Activated CD4-positive, alpha-beta memory T cell treated with anti-CD3 and anti-CD28 coated beads for 36 hours (primary cell): ENCODE measurements around the gene SYT9. TPM values are rescaled to one million over a fixed set of nuclear protein-coding genes. Genes with fewer than 3 reads are reported as not detected.

Source experiments
- CTCF ChIA-PET: fragments of 350-600 bp; sonication (Branson Sonifier 250); formaldehyde crosslinking; loops from one replicate; lab custom pipeline; 2021; ENCODE audit warnings: antibody characterized with exemption, inconsistent platforms; lab: Charles Lee
- POLR2A ChIA-PET: fragments of 350-600 bp; sonication (Branson Sonifier 250); formaldehyde crosslinking; loops from one replicate; lab custom pipeline; 2021; ENCODE audit warnings: antibody characterized with exemption; lab: Charles Lee
- DNase-seq: peaks from one replicate; pipeline ENCODE4 v3.0.0-alpha.2; 2020
- H3K27ac Mint-ChIP-seq: one replicate; pipeline ENCODE4 v1.8.0; 2021; ENCODE audit warnings: mixed read lengths
- H3K27me3 Mint-ChIP-seq: one replicate; pipeline ENCODE4 v1.8.0; 2021; ENCODE audit warnings: mixed read lengths
- H3K36me3 Mint-ChIP-seq: one replicate; pipeline ENCODE4 v1.8.0; 2021; ENCODE audit warnings: mixed read lengths
- H3K4me1 Mint-ChIP-seq: one replicate; pipeline ENCODE4 v1.8.0; 2021; ENCODE audit warnings: low read depth, mixed read lengths
- H3K4me3 Mint-ChIP-seq: one replicate; pipeline ENCODE4 v1.8.0; 2021; ENCODE audit warnings: mild to moderate bottlenecking, mixed read lengths
- H3K9me3 Mint-ChIP-seq: one replicate; pipeline ENCODE4 v1.8.0; 2021; ENCODE audit warnings: mixed read lengths
- intact Hi-C: fragments of 100-400 bp; cut with micrococcal nuclease; formaldehyde crosslinking; loops from one replicate; pipeline ENCODE4 v1.15.1; 2023
- total RNA-seq, 2 experiments: library from RNA; stranded (reverse); gene quantifications; one replicate each; pipeline ENCODE4 v1.2.3, GENCODE V29; 2021

SYT9 gene, protein sequence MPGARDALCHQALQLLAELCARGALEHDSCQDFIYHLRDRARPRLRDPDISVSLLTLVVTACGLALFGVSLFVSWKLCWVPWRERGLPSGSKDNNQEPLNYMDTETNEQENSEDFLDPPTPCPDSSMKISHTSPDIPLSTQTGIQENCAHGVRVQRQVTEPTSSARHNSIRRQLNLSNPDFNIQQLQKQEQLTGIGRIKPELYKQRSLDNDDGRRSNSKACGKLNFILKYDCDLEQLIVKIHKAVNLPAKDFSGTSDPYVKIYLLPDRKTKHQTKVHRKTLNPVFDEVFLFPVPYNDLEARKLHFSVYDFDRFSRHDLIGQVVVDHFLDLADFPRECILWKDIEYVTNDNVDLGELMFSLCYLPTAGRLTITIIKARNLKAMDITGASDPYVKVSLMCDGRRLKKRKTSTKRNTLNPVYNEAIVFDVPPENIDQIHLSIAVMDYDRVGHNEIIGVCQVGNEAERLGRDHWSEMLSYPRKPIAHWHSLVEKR
- not detected for total RNA-seq

- peak; percentile 30 for DNase-seq
- Mint-ChIP-seq H3K9me3 (peaks cover 2% of the 10 kb centered on the region), H3K4me1 (peaks cover 4% of the 10 kb centered on the region), H3K4me3 (no peak within 1 kb of the TSS), H3K36me3 (no peaks in the 10 kb centered on the region), H3K27me3 (peaks cover 47% of the 10 kb centered on the region), H3K27ac (no peak within 1 kb of the TSS)
- CTCF ChIA-PET, result no interaction called here
- intact Hi-C loops, result no loop called here
- POLR2A ChIA-PET, result no interaction called here
Observed at GRCh38 chr11:7251836-7252682, at the start of gene SYT9. Gene SYT9 (plus strand): TSS chr11:7251904. CDS start chr11:7252187, 283 bp downstream.

DNA sequence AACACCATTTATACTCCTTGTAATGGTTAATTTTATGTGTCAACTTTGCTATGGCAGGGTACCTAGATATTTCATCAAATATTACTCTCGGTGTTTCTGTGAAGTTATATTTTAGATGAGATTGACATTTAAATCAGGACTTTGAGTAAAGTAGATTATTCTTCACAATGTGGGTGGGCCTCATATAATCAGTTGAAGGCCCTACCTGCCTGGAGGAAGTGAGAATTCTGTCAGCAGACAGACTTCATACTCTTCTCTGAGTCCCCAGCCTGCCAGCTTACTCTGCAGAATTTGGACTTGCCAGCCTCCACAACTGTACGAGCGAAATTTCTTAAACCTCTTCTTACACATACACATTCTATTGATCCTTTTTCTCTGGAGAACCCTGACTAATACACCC lies 49.3 kb upstream of the SYT9 start:
- Mint-ChIP-seq H3K36me3 (no peaks in the 10 kb centered on the region), H3K27me3 (peaks cover 3% of the 10 kb centered on the region), H3K9me3 (no peaks in the 10 kb centered on the region), H3K4me3 (no peak overlapping the region), H3K27ac (no peak overlapping the region), H3K4me1 (no peaks in the 10 kb centered on the region)
- POLR2A ChIA-PET, result no interaction called here
- no peak for DNase-seq
- intact Hi-C loops, result no loop called here
- CTCF ChIA-PET, result no interaction called here

- Mint-ChIP-seq H3K4me1 (no peaks in the 10 kb centered on the region), H3K27ac (no peak overlapping the region), H3K36me3 (no peaks in the 10 kb centered on the region), H3K4me3 (no peak overlapping the region), H3K9me3 (no peaks in the 10 kb centered on the region), H3K27me3 (peaks cover 3% of the 10 kb centered on the region)
- ChIA-PET CTCF (no interaction called here), POLR2A (no interaction called here)
- DNase-seq, result no peak
- intact Hi-C loops, result no loop called here
Observed at GRCh38 chr11:7204778-7205177, 46.9 kb upstream of the SYT9 start.

DNA sequence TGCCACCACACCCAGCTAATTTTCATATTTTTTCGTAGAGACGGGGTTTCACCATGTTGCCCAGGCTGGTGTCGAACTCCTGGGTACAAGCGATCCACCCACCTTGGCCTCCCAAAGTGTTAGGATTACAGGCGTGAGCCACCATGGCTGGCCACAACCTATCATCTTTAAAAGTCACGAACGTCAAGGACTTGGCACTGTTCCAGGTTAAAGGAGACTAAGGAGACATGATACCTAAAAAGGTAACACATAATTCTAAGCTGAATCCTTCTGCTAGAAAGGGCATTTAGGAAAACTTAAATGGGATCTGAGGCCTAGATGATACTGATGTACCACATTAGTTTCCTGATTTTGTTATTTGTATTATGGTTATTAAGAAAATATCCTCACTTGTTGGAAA lies 43.3 kb upstream of the SYT9 start:
- no peaks in the 10 kb centered on the region for H3K4me1 Mint-ChIP-seq
- no peaks in the 10 kb centered on the region for H3K36me3 Mint-ChIP-seq
- no peak overlapping the region for H3K4me3 Mint-ChIP-seq
- CTCF ChIA-PET, result no interaction called here
- intact Hi-C loops, result no loop called here
- no peak overlapping the region for H3K27ac Mint-ChIP-seq
- DNase-seq, result no peak
- no peaks in the 10 kb centered on the region for H3K9me3 Mint-ChIP-seq
- POLR2A ChIA-PET, result no interaction called here
- peaks cover 6% of the 10 kb centered on the region for H3K27me3 Mint-ChIP-seq

DNA sequence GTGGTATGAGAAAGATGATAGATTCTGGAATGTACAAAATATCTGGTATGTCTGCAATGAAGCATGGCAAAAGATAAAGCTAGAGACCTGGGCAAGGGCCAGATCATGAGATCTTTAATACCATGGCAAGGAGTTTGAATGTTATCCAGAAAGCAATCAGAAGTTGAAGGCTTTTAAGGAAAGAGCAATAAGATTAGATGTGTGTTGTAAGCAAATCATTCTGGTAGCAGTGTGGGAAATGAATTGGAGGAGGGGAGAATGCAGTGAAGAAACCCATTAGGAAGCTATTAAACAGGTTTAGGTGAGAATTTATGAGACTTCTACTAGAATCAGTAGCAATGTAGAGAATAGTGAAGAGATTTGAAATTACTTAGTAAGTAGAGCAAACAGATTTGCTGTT lies 32.2 kb upstream of the SYT9 start:
- DNase-seq, result no peak
- POLR2A ChIA-PET, result no interaction called here
- CTCF ChIA-PET, result no interaction called here
- Mint-ChIP-seq H3K27me3 (peaks cover 8% of the 10 kb centered on the region), H3K27ac (no peak overlapping the region), H3K4me1 (no peaks in the 10 kb centered on the region), H3K4me3 (no peak overlapping the region), H3K9me3 (no peaks in the 10 kb centered on the region), H3K36me3 (no peaks in the 10 kb centered on the region)
- intact Hi-C loops, result no loop called here

DNA sequence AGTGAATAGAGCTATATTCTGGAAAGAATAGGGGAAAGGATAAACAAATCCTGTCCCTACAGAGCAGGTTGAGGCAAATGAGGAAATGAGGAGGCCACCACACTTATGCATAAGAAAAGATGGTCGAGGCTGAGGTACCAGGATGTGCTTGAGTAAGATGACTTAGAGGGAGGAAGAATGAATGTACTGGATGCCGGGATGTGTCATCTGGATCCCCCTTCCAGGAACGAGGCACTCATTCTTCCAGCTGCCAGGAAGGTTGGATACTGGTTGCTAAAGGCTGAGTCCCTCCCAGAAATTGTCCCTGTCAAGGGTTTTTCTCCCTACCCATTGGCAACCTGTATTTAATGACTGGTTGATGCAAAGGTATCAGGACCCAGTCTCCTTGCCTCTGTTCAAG lies 31.1 kb upstream of the SYT9 start:
- intact Hi-C loops, result no loop called here
- no peaks in the 10 kb centered on the region for H3K4me1 Mint-ChIP-seq
- DNase-seq, result no peak
- ChIA-PET CTCF (no interaction called here), POLR2A (no interaction called here)
- H3K4me3 Mint-ChIP-seq, result no peak overlapping the region
- H3K36me3 Mint-ChIP-seq, result no peaks in the 10 kb centered on the region
- H3K27ac Mint-ChIP-seq, result no peak overlapping the region
- peaks cover 12% of the 10 kb centered on the region for H3K27me3 Mint-ChIP-seq
- H3K9me3 Mint-ChIP-seq, result no peaks in the 10 kb centered on the region

DNA sequence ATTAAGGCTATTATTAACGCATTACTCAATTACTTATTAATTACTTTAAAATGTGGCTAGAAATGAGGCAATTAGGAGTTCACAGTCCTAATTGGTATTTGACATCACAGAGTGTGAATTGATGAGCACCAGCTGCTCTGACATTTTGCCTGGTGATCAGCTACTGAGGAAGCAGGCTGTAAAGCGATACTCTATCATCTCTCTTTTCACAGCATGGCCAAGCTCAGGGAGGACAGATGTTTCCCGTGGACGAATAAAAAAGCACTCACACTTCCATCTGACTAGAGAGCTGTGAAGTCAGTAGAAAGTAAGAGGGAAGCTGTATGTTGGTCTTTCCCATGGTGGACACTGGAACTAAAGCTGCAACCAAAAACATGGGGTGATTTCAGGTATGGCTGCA lies 29.1 kb upstream of the SYT9 start:
- ChIA-PET POLR2A (no interaction called here), CTCF (no interaction called here)
- Mint-ChIP-seq H3K27me3 (peaks cover 12% of the 10 kb centered on the region), H3K4me1 (no peaks in the 10 kb centered on the region), H3K9me3 (no peaks in the 10 kb centered on the region), H3K36me3 (no peaks in the 10 kb centered on the region), H3K4me3 (no peak overlapping the region), H3K27ac (no peak overlapping the region)
- no peak for DNase-seq
- intact Hi-C loops, result no loop called here

GRCh38 chr11:7239877-7240276 lies 11.8 kb upstream of the SYT9 start:
- Mint-ChIP-seq H3K4me3 (no peak overlapping the region), H3K4me1 (no peaks in the 10 kb centered on the region), H3K27ac (no peak overlapping the region), H3K27me3 (peaks cover 12% of the 10 kb centered on the region), H3K36me3 (no peaks in the 10 kb centered on the region), H3K9me3 (no peaks in the 10 kb centered on the region)
- CTCF ChIA-PET, result no interaction called here
- no peak for DNase-seq
- intact Hi-C loops, result no loop called here
- POLR2A ChIA-PET, result no interaction called here

DNA sequence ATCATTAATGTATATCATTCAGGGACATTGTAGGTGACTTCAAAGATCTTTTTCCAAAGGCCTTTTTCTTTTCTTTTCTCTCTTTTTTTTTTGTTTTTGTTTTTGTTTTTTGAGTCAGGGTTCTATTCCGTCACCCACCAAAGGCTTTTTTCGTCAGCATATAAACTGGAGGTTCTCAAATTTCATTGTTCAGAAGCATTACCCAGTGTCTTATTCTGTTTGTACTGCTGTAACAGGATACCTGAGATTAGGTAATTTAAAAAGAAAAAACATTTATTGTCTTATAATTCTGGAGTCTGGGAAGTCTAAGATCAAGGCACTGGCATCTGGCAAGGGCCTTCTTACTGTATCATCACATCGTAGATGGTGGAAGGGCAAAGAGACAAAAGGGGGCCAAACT lies 6.4 kb upstream of the SYT9 start:
- Mint-ChIP-seq H3K4me3 (no peak overlapping the region), H3K4me1 (no peaks in the 10 kb centered on the region), H3K27me3 (peaks cover 12% of the 10 kb centered on the region), H3K36me3 (no peaks in the 10 kb centered on the region), H3K9me3 (peaks cover 2% of the 10 kb centered on the region), H3K27ac (no peak overlapping the region)
- intact Hi-C loops, result no loop called here
- ChIA-PET CTCF (no interaction called here), POLR2A (no interaction called here)
- no peak for DNase-seq

DNA sequence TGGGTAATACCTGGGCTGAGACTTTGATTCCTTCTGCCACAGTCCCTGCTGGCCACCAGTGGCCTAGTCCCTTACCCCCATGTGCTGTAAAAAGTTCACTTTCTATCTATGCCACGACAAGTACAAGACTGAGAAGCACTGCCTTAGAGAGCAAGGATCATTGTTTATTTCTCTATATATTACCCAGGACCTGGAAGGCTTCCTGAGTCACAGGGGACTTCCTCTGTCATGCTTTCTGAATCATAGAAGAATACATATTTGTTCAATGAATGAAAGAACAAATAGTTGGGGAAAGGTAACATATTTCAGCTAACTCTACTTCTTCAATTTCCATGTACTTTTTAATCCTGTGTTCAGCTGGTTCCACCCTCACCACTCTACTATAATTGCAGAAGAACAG lies 5.5 kb upstream of the SYT9 start:
- CTCF ChIA-PET, result no interaction called here
- POLR2A ChIA-PET, result no interaction called here
- Mint-ChIP-seq H3K4me1 (no peaks in the 10 kb centered on the region), H3K36me3 (no peaks in the 10 kb centered on the region), H3K27ac (no peak overlapping the region), H3K9me3 (peaks cover 2% of the 10 kb centered on the region), H3K4me3 (no peak overlapping the region), H3K27me3 (peaks cover 18% of the 10 kb centered on the region)
- no peak for DNase-seq
- intact Hi-C loops, result no loop called here

- Mint-ChIP-seq H3K4me3 (no peak overlapping the region), H3K36me3 (no peaks in the 10 kb centered on the region), H3K27ac (no peak overlapping the region), H3K9me3 (peaks cover 2% of the 10 kb centered on the region), H3K4me1 (peaks cover 4% of the 10 kb centered on the region), H3K27me3 (peaks cover 38% of the 10 kb centered on the region)
- intact Hi-C loops, result no loop called here
- no peak for DNase-seq
- POLR2A ChIA-PET, result no interaction called here
- CTCF ChIA-PET, result no interaction called here
Observed at GRCh38 chr11:7250166-7250565, 1.5 kb upstream of the SYT9 start.

GRCh38 chr11:7251487-7251835 lies 243 bp upstream of the SYT9 start:
- no peak overlapping the region for H3K27ac Mint-ChIP-seq
- ChIA-PET POLR2A (no interaction called here), CTCF (no interaction called here)
- H3K4me1 Mint-ChIP-seq, result peaks cover 4% of the 10 kb centered on the region
- no peaks in the 10 kb centered on the region for H3K36me3 Mint-ChIP-seq
- no peak for DNase-seq
- intact Hi-C loops, result no loop called here
- no peak overlapping the region for H3K4me3 Mint-ChIP-seq
- H3K27me3 Mint-ChIP-seq, result peaks cover 47% of the 10 kb centered on the region
- peaks cover 2% of the 10 kb centered on the region for H3K9me3 Mint-ChIP-seq
